ENCODE results near the gene UGT1A8.

Gene UGT1A8

DNA sequence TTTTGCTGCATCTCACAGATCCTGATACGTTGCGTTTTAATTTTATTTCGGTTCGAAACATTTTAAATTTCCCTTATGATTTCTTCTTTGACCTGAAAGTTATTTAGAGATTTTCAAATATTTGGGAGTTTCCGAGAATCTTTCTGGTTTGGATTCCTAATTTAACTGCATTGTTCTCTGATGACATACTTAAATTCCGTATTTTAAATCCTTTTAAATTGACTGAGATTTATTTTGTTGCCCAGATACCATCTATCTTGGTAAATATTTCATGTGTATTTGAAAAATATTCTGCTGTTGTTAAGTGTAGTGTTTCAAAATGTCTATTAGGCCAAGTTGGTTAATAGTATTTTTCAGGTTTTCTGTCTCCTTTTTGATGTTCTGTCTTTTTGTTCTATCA, 198.4 kb downstream of the UGT1A8 start:
- DNase-seq (ENCODE audit: extremely low spot score) = no peak
- TF ChIP-seq SUZ12 (IDR thresholded peaks at IDR 0.05) = no peak
- TF ChIP-seq L3MBTL2 (conservative IDR thresholded peaks at IDR 0.05) = no peak
- TF ChIP-seq NFRKB (IDR thresholded peaks at IDR 0.05) = no peak
- TF ChIP-seq, protein P1, sequence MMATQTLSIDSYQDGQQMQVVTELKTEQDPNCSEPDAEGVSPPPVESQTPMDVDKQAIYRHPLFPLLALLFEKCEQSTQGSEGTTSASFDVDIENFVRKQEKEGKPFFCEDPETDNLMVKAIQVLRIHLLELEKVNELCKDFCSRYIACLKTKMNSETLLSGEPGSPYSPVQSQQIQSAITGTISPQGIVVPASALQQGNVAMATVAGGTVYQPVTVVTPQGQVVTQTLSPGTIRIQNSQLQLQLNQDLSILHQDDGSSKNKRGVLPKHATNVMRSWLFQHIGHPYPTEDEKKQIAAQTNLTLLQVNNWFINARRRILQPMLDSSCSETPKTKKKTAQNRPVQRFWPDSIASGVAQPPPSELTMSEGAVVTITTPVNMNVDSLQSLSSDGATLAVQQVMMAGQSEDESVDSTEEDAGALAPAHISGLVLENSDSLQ (IDR thresholded peaks at IDR 0.05) = no peak
- no peak for TF ChIP-seq FOXA1 (IDR thresholded peaks at IDR 0.05)
- no peak for TF ChIP-seq ARNT (IDR thresholded peaks at IDR 0.05)
- no peak for TF ChIP-seq ZNF384 (IDR thresholded peaks at IDR 0.05)
- TF ChIP-seq FOXM1 (IDR thresholded peaks at IDR 0.05; ENCODE audit: borderline replicate concordance) = no peak
- no peak for TF ChIP-seq LEF1 (IDR thresholded peaks at IDR 0.05; ENCODE audit: borderline replicate concordance)
- no peak for TF ChIP-seq TARDBP (IDR thresholded peaks at IDR 0.05)
- TF ChIP-seq HDGF (IDR thresholded peaks at IDR 0.05; ENCODE audit: borderline replicate concordance) = no peak
- TF ChIP-seq SP1 (IDR thresholded peaks at IDR 0.05) = no peak
- TF ChIP-seq CTBP1 (IDR thresholded peaks at IDR 0.05; ENCODE audit: borderline replicate concordance) = no peak
- no peak for TF ChIP-seq BHLHE40 (IDR thresholded peaks at IDR 0.05; ENCODE audit: borderline replicate concordance)
- no peak for TF ChIP-seq ELF4 (IDR thresholded peaks at IDR 0.05)
- TF ChIP-seq FOXK2 (IDR thresholded peaks at IDR 0.05) = no peak
- CTCF ChIA-PET = no interaction called here
- POLR2A ChIA-PET = no interaction called here

DNA sequence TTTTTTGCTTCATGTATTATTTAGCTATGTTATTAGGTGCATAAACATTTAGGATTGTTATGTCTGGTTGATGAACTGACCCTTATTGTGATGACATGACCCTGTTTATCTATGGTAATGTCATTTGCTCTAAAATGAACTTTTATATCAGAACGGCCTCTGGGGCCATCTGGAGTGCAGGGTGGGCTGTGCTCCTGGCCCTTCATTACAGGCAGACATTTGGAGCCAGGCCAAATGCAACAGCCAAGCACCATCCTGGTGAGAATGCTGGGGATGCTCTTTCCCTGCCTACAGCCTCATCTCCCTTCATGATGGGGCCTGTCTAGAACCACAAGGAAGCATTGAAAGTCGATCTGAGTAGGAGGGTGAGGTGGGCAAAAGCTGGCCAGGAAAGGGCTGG, 198.9 kb downstream of the UGT1A8 start:
- DNase-seq (ENCODE audit: extremely low spot score) = no peak
- ChIA-PET CTCF (interaction anchor here (0.6 kb wide), 1 partner anchor 1301 kb away, joined by 3 read pairs; no protein-coding TSS in a partner anchor), POLR2A (no interaction called here)
- TF ChIP-seq SP1 (IDR thresholded peaks at IDR 0.05) = no peak
- TF ChIP-seq, protein P1 (IDR thresholded peaks at IDR 0.05) = no peak
- no peak for TF ChIP-seq FOXK2 (IDR thresholded peaks at IDR 0.05)
- no peak for TF ChIP-seq ELF4 (IDR thresholded peaks at IDR 0.05)
- TF ChIP-seq ZNF384 (IDR thresholded peaks at IDR 0.05) = no peak
- no peak for TF ChIP-seq L3MBTL2 (conservative IDR thresholded peaks at IDR 0.05)
- TF ChIP-seq FOXM1 (IDR thresholded peaks at IDR 0.05; ENCODE audit: borderline replicate concordance) = no peak
- no peak for TF ChIP-seq BHLHE40 (IDR thresholded peaks at IDR 0.05; ENCODE audit: borderline replicate concordance)
- TF ChIP-seq CTBP1 (IDR thresholded peaks at IDR 0.05; ENCODE audit: borderline replicate concordance) = no peak
- no peak for TF ChIP-seq LEF1 (IDR thresholded peaks at IDR 0.05; ENCODE audit: borderline replicate concordance)
- TF ChIP-seq NFRKB (IDR thresholded peaks at IDR 0.05) = no peak
- TF ChIP-seq SUZ12 (IDR thresholded peaks at IDR 0.05) = no peak
- no peak for TF ChIP-seq TARDBP (IDR thresholded peaks at IDR 0.05)
- no peak for TF ChIP-seq FOXA1 (IDR thresholded peaks at IDR 0.05)
- TF ChIP-seq HDGF (IDR thresholded peaks at IDR 0.05; ENCODE audit: borderline replicate concordance) = no peak
- no peak for TF ChIP-seq ARNT (IDR thresholded peaks at IDR 0.05)

DNA sequence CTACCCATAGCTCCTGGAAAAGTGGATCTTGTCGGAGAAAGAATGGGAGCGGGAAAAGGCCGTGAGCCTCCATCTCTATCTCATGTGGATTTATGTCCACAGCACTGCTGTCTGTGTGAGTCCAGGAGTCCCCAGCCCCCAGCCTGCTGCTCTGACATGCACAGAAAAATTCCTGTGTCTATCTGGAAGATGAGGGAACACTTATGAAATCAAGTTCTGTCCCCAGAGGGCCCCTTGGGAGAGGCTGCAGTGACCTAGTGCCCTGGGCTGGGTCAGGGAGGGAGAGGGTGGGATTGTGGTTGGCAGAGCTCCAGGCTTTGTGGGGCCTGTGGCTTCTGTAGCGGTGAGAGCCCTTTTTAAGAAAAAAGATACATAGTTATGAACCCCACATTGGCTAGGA, 199.3 kb downstream of the UGT1A8 start:
- CTCF ChIA-PET = interaction anchor here (0.6 kb wide), 1 partner anchor 1300 kb away, joined by 3 read pairs; no protein-coding TSS in a partner anchor
- DNase-seq (ENCODE audit: extremely low spot score) = no peak
- POLR2A ChIA-PET = no interaction called here
- TF ChIP-seq SP1 (IDR thresholded peaks at IDR 0.05) (no peak), L3MBTL2 (conservative IDR thresholded peaks at IDR 0.05) (no peak), FOXM1 (IDR thresholded peaks at IDR 0.05; ENCODE audit: borderline replicate concordance) (no peak), CTBP1 (IDR thresholded peaks at IDR 0.05; ENCODE audit: borderline replicate concordance) (no peak), FOXK2 (IDR thresholded peaks at IDR 0.05) (no peak), ARNT (IDR thresholded peaks at IDR 0.05) (no peak)

DNA sequence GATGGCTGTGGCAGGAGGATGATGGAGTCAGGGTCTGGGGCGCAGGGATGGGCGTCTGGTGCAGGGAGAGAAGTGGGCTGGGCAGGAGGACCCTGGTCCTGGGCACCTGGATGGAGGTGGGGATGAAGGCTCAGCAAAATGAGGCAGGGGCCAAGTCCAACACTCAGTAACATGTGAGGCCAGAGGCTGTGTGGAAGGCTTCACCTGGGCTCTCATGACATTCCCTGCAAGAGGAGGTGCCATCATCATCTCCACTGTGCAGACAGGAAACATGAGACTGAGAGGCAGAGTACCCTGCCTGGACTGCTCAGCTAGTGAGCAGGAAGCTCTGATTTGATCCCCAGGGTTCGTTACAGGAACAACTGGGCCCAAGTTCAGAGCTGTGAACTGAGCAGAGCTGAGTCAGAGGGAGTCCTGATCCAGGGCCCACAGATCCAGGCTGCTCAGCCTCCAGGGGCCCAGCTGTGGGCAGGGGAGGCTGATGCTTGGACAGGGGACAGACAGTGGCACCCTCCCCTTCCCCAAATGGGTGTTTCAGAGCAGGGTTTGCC, 200.0 kb downstream of the UGT1A8 start:
- DNase-seq (ENCODE audit: extremely low spot score) = no peak
- POLR2A ChIA-PET = no interaction called here

DNA sequence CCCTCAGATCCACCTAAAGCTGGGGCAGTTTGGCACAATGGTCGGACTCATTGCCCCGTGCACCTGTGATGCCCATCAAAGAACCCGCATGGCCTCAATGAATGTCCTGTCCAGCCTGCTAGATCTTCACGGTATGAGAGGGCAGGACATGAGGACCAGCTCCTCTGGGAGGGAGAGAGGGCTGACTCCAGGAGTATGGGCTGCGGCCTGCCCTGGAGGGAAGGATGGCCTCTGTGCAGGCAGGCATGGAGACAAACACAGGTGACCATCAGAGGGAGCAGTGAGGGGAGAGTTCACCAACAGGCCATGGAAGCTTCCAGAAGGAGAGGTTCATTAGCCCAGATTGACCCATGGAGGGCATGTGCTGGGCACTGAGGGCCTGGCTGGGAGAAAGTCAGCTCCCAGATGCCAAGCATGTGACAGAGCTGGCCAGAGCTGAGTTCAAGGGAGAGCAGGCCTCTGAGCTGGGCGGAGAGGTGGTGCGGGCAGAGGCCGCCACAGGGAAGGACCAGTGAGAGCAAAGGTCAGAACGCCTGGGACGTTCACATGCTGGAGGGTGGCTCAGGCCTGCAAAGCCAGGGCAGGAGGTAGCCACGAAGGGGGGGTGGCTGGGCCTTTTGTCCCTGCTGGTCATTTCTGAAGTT, 200.7 kb downstream of the UGT1A8 start:
- ChIA-PET CTCF (no interaction called here), POLR2A (no interaction called here)
- TF ChIP-seq, protein P1 (IDR thresholded peaks at IDR 0.05) = no peak
- TF ChIP-seq CTBP1 (IDR thresholded peaks at IDR 0.05; ENCODE audit: borderline replicate concordance) (no peak), L3MBTL2 (conservative IDR thresholded peaks at IDR 0.05) (no peak), ELF4 (IDR thresholded peaks at IDR 0.05) (no peak), FOXA1 (IDR thresholded peaks at IDR 0.05) (no peak), TARDBP (IDR thresholded peaks at IDR 0.05) (no peak), FOXM1 (IDR thresholded peaks at IDR 0.05; ENCODE audit: borderline replicate concordance) (no peak), ARNT (IDR thresholded peaks at IDR 0.05) (no peak), HDGF (IDR thresholded peaks at IDR 0.05; ENCODE audit: borderline replicate concordance) (no peak), FOXK2 (IDR thresholded peaks at IDR 0.05) (no peak), BHLHE40 (IDR thresholded peaks at IDR 0.05; ENCODE audit: borderline replicate concordance) (no peak), NFRKB (IDR thresholded peaks at IDR 0.05) (no peak), LEF1 (IDR thresholded peaks at IDR 0.05; ENCODE audit: borderline replicate concordance) (no peak), SP1 (IDR thresholded peaks at IDR 0.05) (no peak), ZNF384 (IDR thresholded peaks at IDR 0.05) (no peak), SUZ12 (IDR thresholded peaks at IDR 0.05) (no peak)
- no peak for DNase-seq (ENCODE audit: extremely low spot score)

More for the DNA sequence above, 200.0 kb downstream of the UGT1A8 start:
- TF ChIP-seq FOXM1 (IDR thresholded peaks at IDR 0.05; ENCODE audit: borderline replicate concordance) (no peak), TARDBP (IDR thresholded peaks at IDR 0.05) (no peak), CTBP1 (IDR thresholded peaks at IDR 0.05; ENCODE audit: borderline replicate concordance) (no peak), SP1 (IDR thresholded peaks at IDR 0.05) (no peak), FOXA1 (IDR thresholded peaks at IDR 0.05) (no peak), LEF1 (IDR thresholded peaks at IDR 0.05; ENCODE audit: borderline replicate concordance) (no peak)
- CTCF ChIA-PET = no interaction called here
